ENCODE results near the gene GSTO2.

Gene GSTO2

GRCh38 chr10:104260775-104261115 lies 8.2 kb upstream of the GSTO2 start:
- TF ChIP-seq GATA2 (IDR thresholded peaks at IDR 0.05; ENCODE audit: low read depth, low read length), result no peak
- no peak for TF ChIP-seq GATA3 (IDR thresholded peaks at IDR 0.05; ENCODE audit: low read depth, low read length)

GRCh38 chr10:104262055-104262454 lies 6.9 kb upstream of the GSTO2 start:
- TF ChIP-seq GATA3 (IDR thresholded peaks at IDR 0.05; ENCODE audit: low read depth, low read length), result no peak
- TF ChIP-seq GATA2 (IDR thresholded peaks at IDR 0.05; ENCODE audit: low read depth, low read length), result no peak

GRCh38 chr10:104264783-104265182 lies 4.2 kb upstream of the GSTO2 start:
- no peak for TF ChIP-seq GATA3 (IDR thresholded peaks at IDR 0.05; ENCODE audit: low read depth, low read length)
- TF ChIP-seq GATA2 (IDR thresholded peaks at IDR 0.05; ENCODE audit: low read depth, low read length), result no peak

GRCh38 chr10:104267721-104268404 lies 1.1 kb upstream of the GSTO2 start:
- TF ChIP-seq GATA2 (IDR thresholded peaks at IDR 0.05; ENCODE audit: low read depth, low read length), result no peak
- no peak for TF ChIP-seq GATA3 (IDR thresholded peaks at IDR 0.05; ENCODE audit: low read depth, low read length)

GRCh38 chr10:104268405-104268712 lies 625 bp upstream of the GSTO2 start:
- TF ChIP-seq GATA3 (IDR thresholded peaks at IDR 0.05; ENCODE audit: low read depth, low read length) (no peak), GATA2 (IDR thresholded peaks at IDR 0.05; ENCODE audit: low read depth, low read length) (no peak)

- TF ChIP-seq GATA3 (IDR thresholded peaks at IDR 0.05; ENCODE audit: low read depth, low read length), result no peak
- no peak for TF ChIP-seq GATA2 (IDR thresholded peaks at IDR 0.05; ENCODE audit: low read depth, low read length)
Measured at GRCh38 chr10:104273286-104273685, 4.3 kb downstream of the GSTO2 start.

- TF ChIP-seq GATA2 (IDR thresholded peaks at IDR 0.05; ENCODE audit: low read depth, low read length) (no peak), GATA3 (IDR thresholded peaks at IDR 0.05; ENCODE audit: low read depth, low read length) (no peak)
Measured at GRCh38 chr10:104273899-104274575, 5.1 kb downstream of the GSTO2 start.

- no peak for TF ChIP-seq GATA3 (IDR thresholded peaks at IDR 0.05; ENCODE audit: low read depth, low read length)
- TF ChIP-seq GATA2 (IDR thresholded peaks at IDR 0.05; ENCODE audit: low read depth, low read length), result no peak
Measured at GRCh38 chr10:104274762-104275721, 6.1 kb downstream of the GSTO2 start.

- no peak for TF ChIP-seq GATA3 (IDR thresholded peaks at IDR 0.05; ENCODE audit: low read depth, low read length)
- no peak for TF ChIP-seq GATA2 (IDR thresholded peaks at IDR 0.05; ENCODE audit: low read depth, low read length)
Measured at GRCh38 chr10:104276192-104276591, 7.2 kb downstream of the GSTO2 start.

GRCh38 chr10:104277785-104278184 lies 8.8 kb downstream of the GSTO2 start:
- no peak for TF ChIP-seq GATA2 (IDR thresholded peaks at IDR 0.05; ENCODE audit: low read depth, low read length)
- no peak for TF ChIP-seq GATA3 (IDR thresholded peaks at IDR 0.05; ENCODE audit: low read depth, low read length)

- no peak for TF ChIP-seq GATA2 (IDR thresholded peaks at IDR 0.05; ENCODE audit: low read depth, low read length)
- TF ChIP-seq GATA3 (IDR thresholded peaks at IDR 0.05; ENCODE audit: low read depth, low read length), result no peak
Measured at GRCh38 chr10:104279550-104280259, 10.7 kb downstream of the GSTO2 start.

- TF ChIP-seq GATA3 (IDR thresholded peaks at IDR 0.05; ENCODE audit: low read depth, low read length) (no peak), GATA2 (IDR thresholded peaks at IDR 0.05; ENCODE audit: low read depth, low read length) (no peak)
Measured at GRCh38 chr10:104281694-104282093, 12.7 kb downstream of the GSTO2 start.

- TF ChIP-seq GATA3 (IDR thresholded peaks at IDR 0.05; ENCODE audit: low read depth, low read length) (no peak), GATA2 (IDR thresholded peaks at IDR 0.05; ENCODE audit: low read depth, low read length) (no peak)
Measured at GRCh38 chr10:104284846-104285245, 15.9 kb downstream of the GSTO2 start.

GRCh38 chr10:104286939-104287338 lies 18.0 kb downstream of the GSTO2 start:
- TF ChIP-seq GATA2 (IDR thresholded peaks at IDR 0.05; ENCODE audit: low read depth, low read length) (no peak), GATA3 (IDR thresholded peaks at IDR 0.05; ENCODE audit: low read depth, low read length) (no peak)
